ENCODE results near the gene MSX1. TPM values are rescaled to one million over a fixed set of nuclear protein-coding genes. Genes with fewer than 3 reads are reported as not detected.

Gene MSX1
- total and polyA plus RNA-seq, 11 donors = 2.2 to 7.4 (median 4.2) TPM

DNA sequence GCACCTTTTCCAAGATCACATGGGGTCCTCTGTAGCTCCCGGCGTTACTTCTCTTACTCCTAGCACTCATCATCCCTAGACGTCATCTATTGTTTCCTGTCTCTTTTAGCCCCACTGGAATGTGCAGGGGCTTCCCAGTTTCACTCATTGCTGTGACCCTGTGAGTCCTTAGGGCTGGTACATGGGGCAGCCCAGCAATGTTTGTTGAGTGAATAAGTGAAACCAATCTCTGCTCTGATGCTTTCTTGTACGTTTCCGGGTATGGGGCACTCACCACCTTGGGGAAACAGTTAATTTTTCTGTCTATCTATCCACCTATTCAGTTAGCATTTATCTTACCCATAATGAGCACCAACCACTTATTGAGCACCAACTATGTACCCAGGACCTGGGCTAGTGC is 16.1 kb downstream of the MSX1 start:
- H3K4me1 ChIP-seq = peaks cover 0 to 11% (median 1%) of the 10 kb centered on the region in 12 donors
- intact Hi-C loops (cut with DNase I) = loop anchor here in 5 of 10 donors (5.0 to 10.0 kb wide), 3 partner anchors 201 to 391 kb away; no protein-coding TSS in a partner anchor
- peaks cover 47 to 98% (median 79%) of the 10 kb centered on the region in 9 donors for H3K27me3 ChIP-seq
- DNase-seq (no peak), ATAC-seq (no peak)
- no peak overlapping the region for H3K27ac ChIP-seq
- TF ChIP-seq POLR2A (IDR thresholded peaks at IDR 0.05) = no peak
- TF ChIP-seq, protein P1, sequence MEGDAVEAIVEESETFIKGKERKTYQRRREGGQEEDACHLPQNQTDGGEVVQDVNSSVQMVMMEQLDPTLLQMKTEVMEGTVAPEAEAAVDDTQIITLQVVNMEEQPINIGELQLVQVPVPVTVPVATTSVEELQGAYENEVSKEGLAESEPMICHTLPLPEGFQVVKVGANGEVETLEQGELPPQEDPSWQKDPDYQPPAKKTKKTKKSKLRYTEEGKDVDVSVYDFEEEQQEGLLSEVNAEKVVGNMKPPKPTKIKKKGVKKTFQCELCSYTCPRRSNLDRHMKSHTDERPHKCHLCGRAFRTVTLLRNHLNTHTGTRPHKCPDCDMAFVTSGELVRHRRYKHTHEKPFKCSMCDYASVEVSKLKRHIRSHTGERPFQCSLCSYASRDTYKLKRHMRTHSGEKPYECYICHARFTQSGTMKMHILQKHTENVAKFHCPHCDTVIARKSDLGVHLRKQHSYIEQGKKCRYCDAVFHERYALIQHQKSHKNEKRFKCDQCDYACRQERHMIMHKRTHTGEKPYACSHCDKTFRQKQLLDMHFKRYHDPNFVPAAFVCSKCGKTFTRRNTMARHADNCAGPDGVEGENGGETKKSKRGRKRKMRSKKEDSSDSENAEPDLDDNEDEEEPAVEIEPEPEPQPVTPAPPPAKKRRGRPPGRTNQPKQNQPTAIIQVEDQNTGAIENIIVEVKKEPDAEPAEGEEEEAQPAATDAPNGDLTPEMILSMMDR (IDR thresholded peaks at IDR 0.05) = no peak
- H3K9me3 ChIP-seq = no peaks in the 10 kb centered on the region
- no peaks in the 10 kb centered on the region for H3K36me3 ChIP-seq
- H3K4me3 ChIP-seq = no peak overlapping the region
- WGBS, 4 donors = 48 to 55% (median 52%) methylated on average over 5 of the region's 5 CpGs

DNA sequence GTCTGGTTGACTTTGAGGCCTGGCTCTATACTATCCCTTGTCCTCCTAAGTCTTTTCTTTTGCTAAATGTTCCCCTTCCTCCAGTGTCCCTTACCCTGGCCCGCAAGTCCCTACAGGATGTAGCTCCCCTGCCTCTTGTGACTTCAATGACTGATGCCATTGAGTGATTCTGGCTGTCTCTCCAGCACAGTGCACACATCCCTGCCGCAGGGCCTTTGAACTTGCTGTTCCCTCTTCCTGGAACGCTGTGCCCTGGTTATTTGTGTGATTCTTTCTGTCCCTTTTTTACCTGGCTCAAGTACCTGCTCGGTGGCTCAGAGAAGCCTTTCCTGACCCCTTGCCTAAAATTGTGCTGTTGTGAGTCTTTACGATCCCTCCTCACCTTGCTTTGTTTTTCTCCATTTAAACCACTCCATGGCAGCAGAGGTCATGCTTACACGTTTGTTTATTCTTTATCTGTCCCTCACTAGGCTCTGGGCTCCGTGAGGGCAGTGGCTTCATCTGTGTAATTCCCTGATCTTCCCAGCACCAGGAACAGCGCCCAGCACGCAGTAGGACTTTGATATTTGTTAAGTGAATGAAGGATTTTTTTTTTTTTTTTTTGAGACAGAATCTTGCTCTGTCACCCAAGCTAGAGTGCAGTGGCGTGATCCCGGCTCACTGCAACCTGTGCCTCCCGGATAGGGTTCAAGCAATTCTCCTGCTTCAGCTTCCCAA is 17.6 kb downstream of the MSX1 start:
- no peak overlapping the region for H3K4me3 ChIP-seq
- ATAC-seq = no peak
- no peak overlapping the region for H3K27ac ChIP-seq
- peaks cover 32 to 96% (median 65%) of the 10 kb centered on the region in 9 donors for H3K27me3 ChIP-seq
- 69 to 73% (median 71%) methylated on average over 12 of the region's 12 CpGs for WGBS, 4 donors
- TF ChIP-seq, protein P1 (IDR thresholded peaks at IDR 0.05) = no peak
- no peak for TF ChIP-seq POLR2A (IDR thresholded peaks at IDR 0.05)
- intact Hi-C loops (cut with DNase I) = loop anchor here in 5 of 10 donors (5.0 to 10.0 kb wide), 3 partner anchors 202 to 392 kb away; no protein-coding TSS in a partner anchor
- H3K4me1 ChIP-seq = peaks cover 0 to 4% (median 0%) of the 10 kb centered on the region in 12 donors
- no peaks in the 10 kb centered on the region for H3K36me3 ChIP-seq
- no peak for DNase-seq
- H3K9me3 ChIP-seq = no peaks in the 10 kb centered on the region

DNA sequence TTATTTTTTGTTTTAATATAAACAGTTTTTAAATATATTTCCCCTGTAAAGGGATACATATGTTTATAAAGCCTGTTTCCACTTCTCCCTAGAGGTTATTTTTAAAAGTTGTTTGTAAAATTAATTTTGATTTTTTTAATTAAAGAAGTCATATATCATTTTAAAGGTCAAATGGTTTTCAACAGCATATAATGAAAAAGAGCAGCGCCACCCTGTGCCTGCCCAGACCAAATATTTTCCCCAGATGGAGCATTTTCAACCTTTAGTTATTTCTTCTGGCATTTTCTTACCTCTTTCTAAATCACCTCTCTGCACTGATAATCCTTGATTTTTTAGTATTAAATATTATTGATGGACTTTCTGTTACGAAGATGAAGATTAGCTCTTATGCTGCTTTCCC is 21.0 kb downstream of the MSX1 start:
- no peaks in the 10 kb centered on the region for H3K9me3 ChIP-seq
- H3K4me3 ChIP-seq = no peak overlapping the region
- peaks cover 0 to 78% (median 36%) of the 10 kb centered on the region in 9 donors for H3K27me3 ChIP-seq
- TF ChIP-seq POLR2A (IDR thresholded peaks at IDR 0.05) = no peak
- TF ChIP-seq, protein P1 (IDR thresholded peaks at IDR 0.05) = peak in 8 of 12 donors; percentile 14 to 51 (median 36)
- 62 to 83% (median 75%) methylated on average over 2 of the region's 2 CpGs for WGBS, 4 donors
- DNase-seq = no peak
- no peak overlapping the region for H3K27ac ChIP-seq
- ATAC-seq = no peak
- H3K4me1 ChIP-seq = no peaks in the 10 kb centered on the region
- H3K36me3 ChIP-seq = no peaks in the 10 kb centered on the region
- intact Hi-C loops (cut with DNase I) = loop anchor here in 5 of 10 donors (5.0 to 10.0 kb wide), 2 partner anchors 393 to 396 kb away; no protein-coding TSS in a partner anchor

GRCh38 chr4:4881432-4881831 is 22.0 kb downstream of the MSX1 start:
- no peak for ATAC-seq
- no peak overlapping the region for H3K27ac ChIP-seq
- H3K9me3 ChIP-seq = no peaks in the 10 kb centered on the region
- intact Hi-C loops (cut with DNase I) = loop anchor here in 5 of 10 donors (5.0 to 10.0 kb wide), 2 partner anchors 394 to 397 kb away; no protein-coding TSS in a partner anchor
- H3K36me3 ChIP-seq = no peaks in the 10 kb centered on the region
- H3K4me3 ChIP-seq = no peak overlapping the region
- H3K4me1 ChIP-seq = no peaks in the 10 kb centered on the region
- TF ChIP-seq POLR2A (IDR thresholded peaks at IDR 0.05) = no peak
- TF ChIP-seq, protein P1 (IDR thresholded peaks at IDR 0.05) = no peak
- H3K27me3 ChIP-seq = peaks cover 0 to 68% (median 27%) of the 10 kb centered on the region in 9 donors
- WGBS, 4 donors = 45 to 60% (median 58%) methylated on average over 2 of the region's 2 CpGs
- no peak for DNase-seq

Measured in heart left ventricle (tissue), 16 donors.